ENCODE results near the gene CBR3. TPM values are rescaled to one million over a fixed set of nuclear protein-coding genes. Genes with fewer than 3 reads are reported as not detected.
"Not testable (repeated sequence)": the region's sequence is repeated elsewhere in the genome, so short reads cannot be mapped to it uniquely, and the experiment has no call there.

The CBR3 gene
- total and polyA plus RNA-seq, 5 donors from 2014 or later = 1.8 to 13.2 (median 10.1) TPM

DNA sequence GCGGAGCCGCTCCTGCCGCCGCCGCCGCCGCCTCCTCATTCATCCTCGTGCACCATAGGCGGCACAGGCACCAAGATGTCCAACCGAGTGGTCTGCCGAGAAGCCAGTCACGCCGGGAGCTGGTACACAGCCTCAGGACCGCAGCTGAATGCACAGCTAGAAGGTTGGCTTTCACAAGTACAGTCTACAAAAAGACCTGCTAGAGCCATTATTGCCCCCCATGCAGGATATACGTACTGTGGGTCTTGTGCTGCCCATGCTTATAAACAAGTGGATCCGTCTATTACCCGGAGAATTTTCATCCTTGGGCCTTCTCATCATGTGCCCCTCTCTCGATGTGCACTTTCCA lies 4.5 kb upstream of the CBR3 start:
- Mint-ChIP-seq H3K4me1 (peaks cover 11 to 34% (median 26%) of the 10 kb centered on the region in 4 donors), H3K27ac (peak overlapping the region; percentile 79 to 83 (median 80)), H3K27me3 (peaks cover 19% of the 10 kb centered on the region), H3K4me3 (peak overlapping the region; percentile 88 to 94 (median 92))
- Histone ChIP-seq H3K4me1 (ENCODE audit: control insufficient read depth, insufficient read depth, low read length, poor library complexity, severe bottlenecking) (peaks cover 13% of the 10 kb centered on the region), H3K4me3 (ENCODE audit: low read depth, low read length) (peak overlapping the region; percentile 30)
- not testable (repeated sequence) for DNase-seq; H3K27me3 ChIP-seq (ENCODE audit: control insufficient read depth, insufficient read depth, low read length); H3K36me3 ChIP-seq (ENCODE audit: control insufficient read depth, insufficient read depth, low read length); H3K9me3 ChIP-seq (ENCODE audit: control insufficient read depth in 2 of 2, low read length in 2 of 2); H3K27ac ChIP-seq (ENCODE audit: insufficient read depth, low read length, poor library complexity, severe bottlenecking); H3K36me3 Mint-ChIP-seq; H3K9me3 Mint-ChIP-seq; ATAC-seq (ENCODE audit: low read depth in 2 of 2)

GRCh38 chr21:36130839-36131238 lies 4.0 kb upstream of the CBR3 start:
- not testable (repeated sequence) for H3K27me3 ChIP-seq (ENCODE audit: control insufficient read depth, insufficient read depth, low read length); H3K36me3 Mint-ChIP-seq; H3K9me3 ChIP-seq (ENCODE audit: control insufficient read depth in 2 of 2, low read length in 2 of 2); H3K9me3 Mint-ChIP-seq; H3K36me3 ChIP-seq (ENCODE audit: control insufficient read depth, insufficient read depth, low read length); H3K27ac ChIP-seq (ENCODE audit: insufficient read depth, low read length, poor library complexity, severe bottlenecking); DNase-seq; ATAC-seq (ENCODE audit: low read depth in 2 of 2)
- Mint-ChIP-seq H3K27ac (peak overlapping the region in 1 of 3 donors; percentile 83), H3K27me3 (peaks cover 19% of the 10 kb centered on the region), H3K4me3 (peak overlapping the region; percentile 88 to 94 (median 92)), H3K4me1 (peaks cover 9 to 32% (median 23%) of the 10 kb centered on the region in 4 donors)
- Histone ChIP-seq H3K4me3 (ENCODE audit: low read depth, low read length) (peak overlapping the region; percentile 30), H3K4me1 (ENCODE audit: control insufficient read depth, insufficient read depth, low read length, poor library complexity, severe bottlenecking) (peaks cover 14% of the 10 kb centered on the region)

- Mint-ChIP-seq H3K4me3 (peak overlapping the region in 2 of 4 donors; percentile 48 to 91), H3K27me3 (peaks cover 19% of the 10 kb centered on the region), H3K27ac (no peak overlapping the region), H3K9me3 (no peaks in the 10 kb centered on the region), H3K36me3 (peaks cover 3% of the 10 kb centered on the region), H3K4me1 (peaks cover 12 to 36% (median 22%) of the 10 kb centered on the region in 4 donors)
- Histone ChIP-seq H3K4me1 (ENCODE audit: control insufficient read depth, insufficient read depth, low read length, poor library complexity, severe bottlenecking) (peaks cover 21% of the 10 kb centered on the region), H3K36me3 (ENCODE audit: control insufficient read depth, insufficient read depth, low read length) (no peaks in the 10 kb centered on the region), H3K4me3 (ENCODE audit: low read depth, low read length) (no peak overlapping the region), H3K27ac (ENCODE audit: insufficient read depth, low read length, poor library complexity, severe bottlenecking) (no peak overlapping the region), H3K9me3 (ENCODE audit: control insufficient read depth in 2 of 2, low read length in 2 of 2) (no peaks in the 10 kb centered on the region), H3K27me3 (ENCODE audit: control insufficient read depth, insufficient read depth, low read length) (no peaks in the 10 kb centered on the region)
- DNase-seq = no peak
- ATAC-seq (ENCODE audit: low read depth in 2 of 2) = no peak
Measured at GRCh38 chr21:36132696-36133095, 2.2 kb upstream of the CBR3 start.

- Histone ChIP-seq H3K27ac (ENCODE audit: insufficient read depth, low read length, poor library complexity, severe bottlenecking) (peak overlapping the region; percentile 49), H3K36me3 (ENCODE audit: control insufficient read depth, insufficient read depth, low read length) (no peaks in the 10 kb centered on the region), H3K27me3 (ENCODE audit: control insufficient read depth, insufficient read depth, low read length) (no peaks in the 10 kb centered on the region), H3K9me3 (ENCODE audit: control insufficient read depth in 2 of 2, low read length in 2 of 2) (no peaks in the 10 kb centered on the region), H3K4me3 (ENCODE audit: low read depth, low read length) (peak overlapping the region; percentile 89), H3K4me1 (ENCODE audit: control insufficient read depth, insufficient read depth, low read length, poor library complexity, severe bottlenecking) (peaks cover 20% of the 10 kb centered on the region)
- peak; percentile 77 to 80 for ATAC-seq (ENCODE audit: low read depth in 2 of 2)
- H3K27me3 Mint-ChIP-seq = peaks cover 10% of the 10 kb centered on the region
- DNase-seq = peak; percentile 26 to 82 (median 38)
- H3K4me1 Mint-ChIP-seq = peaks cover 12 to 22% (median 14%) of the 10 kb centered on the region in 4 donors
- peak overlapping the region; percentile 90 to 93 (median 91) for H3K27ac Mint-ChIP-seq
- no peaks in the 10 kb centered on the region for H3K9me3 Mint-ChIP-seq
- peaks cover 3% of the 10 kb centered on the region for H3K36me3 Mint-ChIP-seq
- H3K4me3 Mint-ChIP-seq = peak overlapping the region; percentile 91 to 97 (median 93)
Measured at GRCh38 chr21:36135391-36136102, 668 bp downstream of the CBR3 start.

DNA sequence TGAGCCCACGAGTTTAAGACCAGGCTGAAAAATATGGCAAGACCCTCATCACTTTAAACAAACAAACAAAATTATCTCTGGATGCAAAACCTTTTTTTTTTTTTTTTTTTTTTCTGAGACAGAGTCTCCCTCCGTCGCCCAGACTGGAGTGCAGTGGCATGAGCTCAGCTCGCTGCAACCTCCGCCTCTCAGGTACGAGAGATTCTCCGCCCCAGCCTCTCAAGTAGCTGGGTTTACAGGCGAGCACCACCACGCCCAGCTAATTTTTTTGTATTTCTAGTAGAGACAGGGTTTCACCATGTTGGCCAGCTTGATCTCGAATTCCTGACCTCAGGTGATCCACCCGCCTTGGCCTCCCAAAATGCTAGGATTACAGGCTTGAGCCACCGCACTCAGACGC lies 4.9 kb downstream of the CBR3 start:
- H3K4me1 ChIP-seq (ENCODE audit: control insufficient read depth, insufficient read depth, low read length, poor library complexity, severe bottlenecking) = peaks cover 17% of the 10 kb centered on the region
- not testable (repeated sequence) for H3K9me3 Mint-ChIP-seq; H3K27me3 ChIP-seq (ENCODE audit: control insufficient read depth, insufficient read depth, low read length); H3K36me3 ChIP-seq (ENCODE audit: control insufficient read depth, insufficient read depth, low read length); H3K4me3 Mint-ChIP-seq; H3K27ac Mint-ChIP-seq; H3K27me3 Mint-ChIP-seq; ATAC-seq (ENCODE audit: low read depth in 2 of 2); H3K36me3 Mint-ChIP-seq; H3K4me3 ChIP-seq (ENCODE audit: low read depth, low read length); H3K27ac ChIP-seq (ENCODE audit: insufficient read depth, low read length, poor library complexity, severe bottlenecking); DNase-seq; H3K9me3 ChIP-seq (ENCODE audit: control insufficient read depth in 2 of 2, low read length in 2 of 2)
- H3K4me1 Mint-ChIP-seq = peaks cover 5 to 24% (median 20%) of the 10 kb centered on the region in 4 donors

GRCh38 chr21:36141513-36141925 lies 6.6 kb downstream of the CBR3 start:
- no peaks in the 10 kb centered on the region for H3K36me3 ChIP-seq (ENCODE audit: control insufficient read depth, insufficient read depth, low read length)
- peaks cover 3% of the 10 kb centered on the region for H3K36me3 Mint-ChIP-seq
- no peaks in the 10 kb centered on the region for H3K9me3 ChIP-seq (ENCODE audit: control insufficient read depth in 2 of 2, low read length in 2 of 2)
- ATAC-seq (ENCODE audit: low read depth in 2 of 2) (peak; percentile 89 to 95), DNase-seq (peak; percentile 84 to 93 (median 86))
- H3K9me3 Mint-ChIP-seq = no peaks in the 10 kb centered on the region
- H3K27ac Mint-ChIP-seq = peak overlapping the region; percentile 14 to 79 (median 79)
- no peaks in the 10 kb centered on the region for H3K27me3 Mint-ChIP-seq
- peak overlapping the region; percentile 70 for H3K27ac ChIP-seq (ENCODE audit: insufficient read depth, low read length, poor library complexity, severe bottlenecking)
- peaks cover 15% of the 10 kb centered on the region for H3K4me1 ChIP-seq (ENCODE audit: control insufficient read depth, insufficient read depth, low read length, poor library complexity, severe bottlenecking)
- H3K4me1 Mint-ChIP-seq = peaks cover 8 to 32% (median 23%) of the 10 kb centered on the region in 4 donors
- peak overlapping the region; percentile 12 for H3K4me3 ChIP-seq (ENCODE audit: low read depth, low read length)
- peak overlapping the region in 1 of 4 donors; percentile 16 for H3K4me3 Mint-ChIP-seq
- no peaks in the 10 kb centered on the region for H3K27me3 ChIP-seq (ENCODE audit: control insufficient read depth, insufficient read depth, low read length)

DNA sequence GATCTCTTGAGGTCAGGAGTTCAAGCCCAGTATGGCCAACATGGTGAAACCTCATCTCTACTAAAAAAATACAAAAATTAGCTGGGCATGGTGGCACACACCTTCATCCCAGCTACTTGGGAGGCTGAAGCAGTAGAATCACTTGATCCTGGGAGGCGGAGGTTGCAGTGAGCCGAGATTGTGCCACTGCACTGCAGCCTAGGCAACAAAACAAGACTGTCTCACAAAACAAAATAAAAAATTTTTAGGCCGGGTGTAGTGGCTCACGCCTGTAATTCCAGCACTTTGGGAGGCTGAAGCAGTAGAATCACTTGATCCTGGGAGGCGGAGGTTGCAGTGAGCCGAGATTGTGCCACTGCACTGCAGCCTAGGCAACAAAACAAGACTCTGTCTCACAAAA lies 9.4 kb downstream of the CBR3 start:
- peak overlapping the region in 1 of 3 donors; percentile 88 for H3K27ac Mint-ChIP-seq
- not testable (repeated sequence) for ATAC-seq (ENCODE audit: low read depth in 2 of 2); H3K9me3 Mint-ChIP-seq

DNA sequence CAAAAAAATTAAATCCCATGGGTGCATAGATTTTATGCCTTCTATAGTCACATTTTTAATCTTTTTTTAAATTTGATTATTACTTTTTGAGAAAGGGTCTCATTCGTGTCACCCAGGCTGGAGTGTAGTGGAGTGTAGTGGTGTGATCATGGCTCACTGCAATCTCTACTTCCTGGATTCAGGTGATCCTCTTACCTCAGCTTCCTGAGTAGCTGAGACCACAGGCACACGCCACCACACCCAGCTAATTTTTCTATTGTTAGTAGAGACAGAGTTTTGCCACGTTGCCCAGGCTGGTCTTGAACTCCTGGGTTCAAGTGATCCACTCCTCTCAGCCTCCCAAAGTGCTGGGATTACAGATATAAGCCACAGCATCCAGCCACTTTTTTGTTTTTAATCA lies 10.4 kb downstream of the CBR3 start:
- no peaks in the 10 kb centered on the region for H3K9me3 Mint-ChIP-seq
- Histone ChIP-seq H3K36me3 (ENCODE audit: control insufficient read depth, insufficient read depth, low read length) (no peaks in the 10 kb centered on the region), H3K4me3 (ENCODE audit: low read depth, low read length) (peak overlapping the region; percentile 51), H3K27ac (ENCODE audit: insufficient read depth, low read length, poor library complexity, severe bottlenecking) (no peak overlapping the region), H3K4me1 (ENCODE audit: control insufficient read depth, insufficient read depth, low read length, poor library complexity, severe bottlenecking) (peaks cover 18% of the 10 kb centered on the region), H3K9me3 (ENCODE audit: control insufficient read depth in 2 of 2, low read length in 2 of 2) (no peaks in the 10 kb centered on the region), H3K27me3 (ENCODE audit: control insufficient read depth, insufficient read depth, low read length) (no peaks in the 10 kb centered on the region)
- H3K27ac Mint-ChIP-seq = peak overlapping the region in 1 of 3 donors; percentile 20
- H3K27me3 Mint-ChIP-seq = no peaks in the 10 kb centered on the region
- H3K4me1 Mint-ChIP-seq = peaks cover 16 to 48% (median 33%) of the 10 kb centered on the region in 4 donors
- DNase-seq (peak in 2 of 3 donors; percentile 34 to 79), ATAC-seq (ENCODE audit: low read depth in 2 of 2) (peak; percentile 31 to 39)
- H3K36me3 Mint-ChIP-seq = peaks cover 3% of the 10 kb centered on the region
- H3K4me3 Mint-ChIP-seq = peak overlapping the region; percentile 36 to 74 (median 54)

More for the DNA sequence above, 9.4 kb downstream of the CBR3 start:
- H3K4me3 ChIP-seq (ENCODE audit: low read depth, low read length); H3K27ac ChIP-seq (ENCODE audit: insufficient read depth, low read length, poor library complexity, severe bottlenecking); H3K9me3 ChIP-seq (ENCODE audit: control insufficient read depth in 2 of 2, low read length in 2 of 2); H3K27me3 ChIP-seq (ENCODE audit: control insufficient read depth, insufficient read depth, low read length); H3K27me3 Mint-ChIP-seq; H3K36me3 Mint-ChIP-seq; DNase-seq; H3K36me3 ChIP-seq (ENCODE audit: control insufficient read depth, insufficient read depth, low read length): not testable (repeated sequence)
- peak overlapping the region in 1 of 4 donors; percentile 16 for H3K4me3 Mint-ChIP-seq
- peaks cover 15% of the 10 kb centered on the region for H3K4me1 ChIP-seq (ENCODE audit: control insufficient read depth, insufficient read depth, low read length, poor library complexity, severe bottlenecking)
- H3K4me1 Mint-ChIP-seq = peaks cover 8 to 39% (median 26%) of the 10 kb centered on the region in 4 donors
